Trophoblast cell (in vitro differentiated cells and primary cell): ENCODE measurements around the gene PRKD2.

Source experiments
- DNase-seq, 2 donors: peaks; one replicate each; pipeline ENCODE4 v3.0.0-alpha.2; 2016
- H2AFZ ChIP-seq: 2 replicates; pipeline ENCODE4 v1.6.1; 2013; ENCODE audit warnings: low read length, moderate library complexity, mild to moderate bottlenecking; ENCODE audit not compliant: insufficient read depth, poor library complexity
- H2AK5ac ChIP-seq: 2 replicates; pipeline ENCODE4 v1.6.1; 2013; ENCODE audit warnings: mild to moderate bottlenecking, low read length
- H2BK120ac ChIP-seq: 2 replicates; pipeline ENCODE4 v1.6.1; 2013; ENCODE audit warnings: low read length, mild to moderate bottlenecking, moderate library complexity; ENCODE audit not compliant: insufficient read depth, poor library complexity
- H2BK12ac ChIP-seq: 2 replicates; pipeline ENCODE4 v1.6.1; 2013; ENCODE audit warnings: mild to moderate bottlenecking, low read length, moderate library complexity
- H2BK5ac ChIP-seq: 2 replicates; pipeline ENCODE4 v1.6.1; 2013; ENCODE audit warnings: low read length, low read depth, moderate library complexity, mild to moderate bottlenecking; ENCODE audit not compliant: poor library complexity
- H3K14ac ChIP-seq: 2 replicates; pipeline ENCODE4 v1.6.1; 2013; ENCODE audit warnings: mild to moderate bottlenecking, low read length
- H3K18ac ChIP-seq: 2 replicates; pipeline ENCODE4 v1.6.1; 2013; ENCODE audit warnings: mild to moderate bottlenecking, low read length
- H3K23ac ChIP-seq: 2 replicates; pipeline ENCODE4 v1.6.1; 2013; ENCODE audit warnings: low read length
- H3K27ac ChIP-seq: 2 replicates; pipeline ENCODE4 v1.5.1; 2013; ENCODE audit warnings: low read depth, mild to moderate bottlenecking, inconsistent platforms, low read length, moderate library complexity
- H3K27me3 ChIP-seq: 2 replicates; pipeline ENCODE4 v1.6.1; 2013; ENCODE audit warnings: inconsistent platforms, mild to moderate bottlenecking, low read length, moderate library complexity; ENCODE audit not compliant: insufficient read depth
- H3K36me3 ChIP-seq, 2 experiments: 1 replicate in 1 of 2; 2 replicates in 1 of 2; pipeline ENCODE4 v1.6.1; 2013; ENCODE audit warnings: low read length in 2 of 2, mild to moderate bottlenecking in 2 of 2, moderate library complexity in 1 of 2; ENCODE audit not compliant: insufficient read depth in 2 of 2, control insufficient read depth in 1 of 2
- H3K4ac ChIP-seq: 2 replicates; pipeline ENCODE4 v1.6.1; 2013; ENCODE audit warnings: low read depth, mild to moderate bottlenecking, low read length, moderate library complexity
- H3K4me1 ChIP-seq, 2 experiments: 1 replicate in 1 of 2; 2 replicates in 1 of 2; pipeline ENCODE4 v1.6.1; 2013; ENCODE audit warnings: low read length in 2 of 2, mild to moderate bottlenecking in 2 of 2, moderate library complexity in 1 of 2; ENCODE audit not compliant: insufficient read depth in 2 of 2, control insufficient read depth in 1 of 2
- H3K4me2 ChIP-seq: 2 replicates; pipeline ENCODE4 v1.6.1; 2013; ENCODE audit warnings: inconsistent platforms, mild to moderate bottlenecking, low read length, moderate library complexity
- H3K4me3 ChIP-seq: 2 replicates; pipeline ENCODE4 v1.5.1; 2013; ENCODE audit warnings: mild to moderate bottlenecking, low read depth, low read length, inconsistent platforms
- H3K79me1 ChIP-seq: one replicate; pipeline ENCODE4 v1.6.1; 2013; ENCODE audit warnings: low read length
- H3K79me2 ChIP-seq: 2 replicates; pipeline ENCODE4 v1.6.1; 2013; ENCODE audit warnings: low read length, mild to moderate bottlenecking; ENCODE audit not compliant: control insufficient read depth, insufficient read depth, poor library complexity
- H3K9ac ChIP-seq: 2 replicates; pipeline ENCODE4 v1.6.1; 2013; ENCODE audit warnings: mild to moderate bottlenecking, low read length
- H3K9me3 ChIP-seq: 2 replicates; pipeline ENCODE4 v1.6.1; 2013; ENCODE audit warnings: low read depth, mild to moderate bottlenecking, control low read depth, inconsistent platforms, low read length; ENCODE audit not compliant: insufficient read depth
- H4K12ac ChIP-seq: 2 replicates; pipeline ENCODE4 v1.6.1; 2013; ENCODE audit warnings: low read depth, mild to moderate bottlenecking, low read length, moderate library complexity
- H4K8ac ChIP-seq: 2 replicates; pipeline ENCODE4 v1.6.1; 2013; ENCODE audit warnings: low read depth, mild to moderate bottlenecking, low read length, moderate library complexity
- H4K91ac ChIP-seq: one replicate; pipeline ENCODE4 v1.6.1; 2013; ENCODE audit warnings: low read depth, mild to moderate bottlenecking, low read length, moderate library complexity
- WGBS: extraction: QIAGEN DNeasy Blood & Tissue Kit; methylation state at CpG from one replicate; pipeline ENCODE4 v1.1.7; 2013; ENCODE audit warnings: missing lambda C conversion rate; ENCODE audit not compliant: insufficient read length, insufficient coverage; ENCODE audit errors: extremely low coverage; 5-methylcytosine and 5-hydroxymethylcytosine counted together

PRKD2 gene

DNA sequence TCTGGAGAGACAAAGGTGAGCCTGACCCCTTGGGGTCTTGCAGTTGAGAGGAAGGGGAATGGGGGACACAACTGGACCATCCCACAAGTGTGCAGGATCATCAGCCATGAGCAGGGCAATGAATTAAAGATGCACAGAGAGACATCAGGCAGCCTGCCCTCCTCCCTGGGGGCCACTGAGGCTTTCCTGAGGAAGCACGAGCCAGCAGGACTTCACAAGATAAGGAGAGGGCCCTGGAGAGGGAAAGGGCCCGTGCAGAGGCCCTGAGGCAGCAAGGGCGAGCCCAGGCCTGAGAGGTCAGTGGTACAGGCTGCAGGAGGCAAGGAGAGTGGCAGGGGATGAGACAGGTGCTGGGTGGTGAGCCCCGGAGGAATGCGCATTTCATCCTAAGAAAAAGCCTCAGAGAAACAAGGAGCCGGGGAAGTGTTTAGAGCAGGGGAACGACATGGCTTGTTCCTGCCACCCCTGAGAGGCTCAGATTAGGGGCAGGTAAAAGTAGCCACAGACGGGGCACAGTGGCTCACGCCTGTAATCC lies 9.0 kb upstream of the PRKD2 start:
- Histone ChIP-seq H3K27me3 (no peaks in the 10 kb centered on the region), H3K4me3 (no peak overlapping the region), H3K23ac (no peak overlapping the region), H3K18ac (no peak overlapping the region), H3K36me3 (peaks cover 97 to 98% of the 10 kb centered on the region in 2 experiments), H2AK5ac (no peak overlapping the region), H3K27ac (no peak overlapping the region), H2BK120ac (no peak overlapping the region), H4K91ac (no peak overlapping the region), H3K9ac (no peak overlapping the region), H3K4me2 (no peak overlapping the region), H2BK12ac (no peak overlapping the region), H2BK5ac (no peak overlapping the region), H3K9me3 (no peaks in the 10 kb centered on the region), H3K4me1 (peaks cover 3 to 6% of the 10 kb centered on the region in 2 experiments), H2AFZ (no peak overlapping the region), H4K8ac (no peak overlapping the region), H3K79me2 (no peaks in the 10 kb centered on the region), H3K4ac (no peak overlapping the region), H4K12ac (no peak overlapping the region), H3K79me1 (peaks cover 3% of the 10 kb centered on the region), H3K14ac (no peak overlapping the region)
- no CpG with 5 or more reads among the region's 9 CpGs for WGBS
- DNase-seq, result no peak

DNA sequence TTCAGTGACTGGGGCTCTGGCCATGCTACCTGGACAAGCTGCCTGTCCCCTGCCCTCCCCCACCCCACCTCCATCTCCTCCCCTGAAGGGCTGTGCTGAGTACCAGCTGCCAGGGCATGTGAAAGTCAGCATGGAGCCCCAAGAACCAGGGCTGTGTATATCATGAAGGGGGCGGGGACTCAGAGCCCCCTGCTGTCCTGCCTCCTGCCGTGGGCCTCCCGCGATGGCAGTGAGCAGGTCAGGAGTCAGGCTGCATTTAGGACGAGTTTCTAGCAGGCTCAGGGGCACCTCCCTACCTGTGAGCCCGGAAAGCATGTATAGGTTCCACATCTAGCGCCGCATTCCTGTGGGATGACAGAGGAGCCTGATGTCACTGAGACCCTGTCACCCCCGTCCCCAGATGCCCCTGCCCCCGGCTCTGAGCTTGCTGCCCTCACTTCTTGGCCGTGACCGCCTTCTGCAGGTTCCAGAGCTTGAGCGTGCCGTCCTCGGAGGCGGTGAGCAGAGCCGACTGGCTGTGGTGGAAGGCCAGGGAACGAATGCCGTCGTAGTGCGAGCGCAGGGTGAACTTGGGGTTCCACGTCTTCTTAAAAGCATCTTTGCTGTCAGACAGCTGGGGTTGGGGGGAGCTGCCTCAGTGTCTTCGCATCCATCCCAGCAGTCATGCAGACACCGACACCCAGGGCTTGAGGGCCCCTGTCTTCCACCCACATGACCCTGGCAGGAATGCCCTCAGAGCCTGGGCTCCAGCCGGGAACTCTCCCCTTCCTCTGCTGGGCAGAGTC lies 8.3 kb upstream of the PRKD2 start:
- Histone ChIP-seq H3K9ac (no peak overlapping the region), H2BK5ac (no peak overlapping the region), H3K9me3 (no peaks in the 10 kb centered on the region), H3K79me1 (peaks cover 2% of the 10 kb centered on the region), H3K4me1 (no peaks in the 10 kb centered on the region), H3K18ac (no peak overlapping the region), H4K91ac (no peak overlapping the region), H3K79me2 (no peaks in the 10 kb centered on the region), H4K12ac (no peak overlapping the region), H4K8ac (no peak overlapping the region), H2AK5ac (no peak overlapping the region), H2AFZ (no peak overlapping the region), H3K27ac (no peak overlapping the region), H3K4ac (no peak overlapping the region), H2BK12ac (no peak overlapping the region), H3K4me3 (no peak overlapping the region), H3K4me2 (no peak overlapping the region), H3K27me3 (no peaks in the 10 kb centered on the region), H3K14ac (no peak overlapping the region), H3K36me3 (peaks cover 98% of the 10 kb centered on the region in 2 experiments), H2BK120ac (no peak overlapping the region), H3K23ac (no peak overlapping the region)
- no peak for DNase-seq
- WGBS, result no CpG with 5 or more reads among the region's 26 CpGs

DNA sequence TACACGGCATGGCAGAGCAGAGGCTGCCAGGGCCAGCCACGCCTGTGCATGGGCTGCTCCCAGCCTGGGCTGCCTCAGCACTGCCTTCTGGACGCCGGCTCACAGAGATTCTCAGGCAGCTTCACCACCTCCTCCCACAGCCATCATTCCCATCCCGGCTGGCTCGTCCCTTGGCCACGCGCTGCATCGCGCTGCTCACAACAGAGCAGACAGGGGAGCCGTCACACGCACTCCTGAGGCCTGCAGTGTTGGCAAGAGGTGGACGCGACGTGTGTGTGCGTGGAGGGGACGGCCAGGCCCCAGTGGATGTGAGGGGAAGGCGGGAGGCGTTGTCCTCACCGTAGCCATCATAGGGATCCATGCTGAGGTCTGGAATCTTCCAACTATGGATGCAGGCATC lies 7.6 kb upstream of the PRKD2 start:
- H3K14ac ChIP-seq, result no peak overlapping the region
- H3K4me2 ChIP-seq, result no peak overlapping the region
- H4K91ac ChIP-seq, result no peak overlapping the region
- H3K4me1 ChIP-seq, result no peaks in the 10 kb centered on the region
- no peaks in the 10 kb centered on the region for H3K27me3 ChIP-seq
- H4K12ac ChIP-seq, result no peak overlapping the region
- peaks cover 2% of the 10 kb centered on the region for H3K79me1 ChIP-seq
- no CpG with 5 or more reads among the region's 20 CpGs for WGBS
- H3K9me3 ChIP-seq, result no peaks in the 10 kb centered on the region
- H3K36me3 ChIP-seq, result peaks cover 98% of the 10 kb centered on the region in 2 experiments
- no peak overlapping the region for H2BK120ac ChIP-seq
- no peaks in the 10 kb centered on the region for H3K79me2 ChIP-seq
- no peak overlapping the region for H3K27ac ChIP-seq
- no peak overlapping the region for H3K23ac ChIP-seq
- no peak overlapping the region for H2AFZ ChIP-seq
- H4K8ac ChIP-seq, result no peak overlapping the region
- no peak overlapping the region for H2BK5ac ChIP-seq
- H3K18ac ChIP-seq, result no peak overlapping the region
- no peak overlapping the region for H3K4ac ChIP-seq
- H3K4me3 ChIP-seq, result no peak overlapping the region
- DNase-seq, result no peak
- H2AK5ac ChIP-seq, result no peak overlapping the region
- H2BK12ac ChIP-seq, result no peak overlapping the region
- H3K9ac ChIP-seq, result no peak overlapping the region

DNA sequence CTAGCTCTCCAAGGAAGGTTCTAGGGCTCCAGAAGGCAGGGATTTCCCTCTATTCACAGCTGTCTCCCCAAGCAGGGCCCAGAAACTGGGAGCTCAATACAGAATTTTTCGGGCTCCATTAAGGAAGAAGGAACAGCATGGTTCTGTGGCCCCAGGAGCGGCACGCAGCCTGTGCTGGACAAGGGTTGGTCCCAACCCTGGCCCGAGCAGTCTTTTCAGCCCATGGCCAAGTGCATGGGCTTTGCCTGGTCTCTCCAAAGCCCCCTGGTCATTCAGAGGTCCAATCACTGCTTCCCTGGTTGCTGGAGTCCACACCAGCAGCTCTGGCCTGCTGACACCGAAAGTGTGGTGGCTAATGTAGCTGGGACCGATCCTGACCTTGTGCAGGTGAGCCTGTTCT lies 6.6 kb upstream of the PRKD2 start:
- no peak overlapping the region for H4K8ac ChIP-seq
- no peak overlapping the region for H2BK120ac ChIP-seq
- no peak overlapping the region for H3K27ac ChIP-seq
- no CpG with 5 or more reads among the region's 6 CpGs for WGBS
- no peak overlapping the region for H2AFZ ChIP-seq
- H3K4ac ChIP-seq, result no peak overlapping the region
- no peak overlapping the region for H3K18ac ChIP-seq
- peaks cover 94 to 98% of the 10 kb centered on the region in 2 experiments for H3K36me3 ChIP-seq
- no peaks in the 10 kb centered on the region for H3K9me3 ChIP-seq
- no peak overlapping the region for H2BK5ac ChIP-seq
- H3K14ac ChIP-seq, result no peak overlapping the region
- no peak overlapping the region for H3K4me3 ChIP-seq
- no peak for DNase-seq
- no peak overlapping the region for H3K4me2 ChIP-seq
- no peak overlapping the region for H4K91ac ChIP-seq
- H3K79me1 ChIP-seq, result peaks cover 2% of the 10 kb centered on the region
- H2AK5ac ChIP-seq, result no peak overlapping the region
- H4K12ac ChIP-seq, result no peak overlapping the region
- no peaks in the 10 kb centered on the region for H3K27me3 ChIP-seq
- H3K9ac ChIP-seq, result no peak overlapping the region
- H3K79me2 ChIP-seq, result no peaks in the 10 kb centered on the region
- H3K4me1 ChIP-seq, result no peaks in the 10 kb centered on the region
- no peak overlapping the region for H3K23ac ChIP-seq
- H2BK12ac ChIP-seq, result no peak overlapping the region
